DOHH2 (cell line): ENCODE data around the gene FIBP.

Experiments
- H3F3A ChIP-seq: fragments of 200-600 bp; sonication (generic), shearing (Covaris generic); 2 replicates; pipeline ENCODE4 v1.6.0; 2016; ENCODE audit warnings: antibody characterized with exemption, mild to moderate bottlenecking; ENCODE audit not compliant: control insufficient read depth, insufficient read depth
- H3K27ac ChIP-seq: fragments of 200-600 bp; sonication (generic); 2 replicates; pipeline ENCODE4 v1.5.1; 2014; ENCODE audit warnings: low read depth, mild to moderate bottlenecking, low read length, moderate library complexity
- H3K27me3 ChIP-seq: fragments of 200-600 bp; sonication (generic); 2 replicates; pipeline ENCODE4 v1.6.1; 2014; ENCODE audit warnings: mild to moderate bottlenecking, low read length, mixed read lengths; ENCODE audit not compliant: control insufficient read depth
- H3K36me3 ChIP-seq: fragments of 200-600 bp; sonication (generic); 2 replicates; pipeline ENCODE4 v1.6.1; 2014; ENCODE audit warnings: mild to moderate bottlenecking, low read length, moderate library complexity, mixed read lengths; ENCODE audit not compliant: control insufficient read depth
- H3K4me1 ChIP-seq: fragments of 200-600 bp; sonication (generic); 2 replicates; pipeline ENCODE4 v1.6.1; 2014; ENCODE audit warnings: mild to moderate bottlenecking, low read length, mixed read lengths; ENCODE audit not compliant: control insufficient read depth
- H3K4me2 ChIP-seq: fragments of 200-600 bp; sonication (generic); 2 replicates; pipeline ENCODE4 v1.6.0; 2014; ENCODE audit warnings: mild to moderate bottlenecking, low read length, moderate library complexity
- H3K4me3 ChIP-seq: fragments of 200-600 bp; sonication (generic); 2 replicates; pipeline ENCODE4 v1.5.1; 2014; ENCODE audit warnings: mild to moderate bottlenecking, low read length, mixed read lengths
- H3K79me2 ChIP-seq: fragments of 200-600 bp; sonication (generic); 2 replicates; pipeline ENCODE4 v1.6.1; 2014; ENCODE audit warnings: mild to moderate bottlenecking, low read length, mixed read lengths; ENCODE audit not compliant: control insufficient read depth
- H3K9me2 ChIP-seq: fragments of 200-600 bp; sonication (generic); replicated peaks from 2 replicates; pipeline ENCODE4 v1.6.1; 2014; ENCODE audit warnings: mild to moderate bottlenecking, low read length, mixed read lengths; ENCODE audit not compliant: control insufficient read depth
- H3K9me3 ChIP-seq: fragments of 200-600 bp; sonication (generic); 2 replicates; pipeline ENCODE4 v1.6.1; 2014; ENCODE audit warnings: antibody characterized with exemption, low read length, mixed read lengths; ENCODE audit not compliant: control insufficient read depth, insufficient read depth
- H4K20me1 ChIP-seq: fragments of 200-600 bp; sonication (generic); 2 replicates; pipeline ENCODE4 v1.6.0; 2014; ENCODE audit warnings: low read depth, mild to moderate bottlenecking, antibody characterized with exemption, low read length, moderate library complexity; ENCODE audit not compliant: control insufficient read depth, insufficient read depth
- EZH2phosphoT487 ChIP-seq: fragments of 200-600 bp; sonication (generic); IDR thresholded peaks from 2 replicates; pipeline ENCODE4 v1.6.1; 2017; ENCODE audit warnings: borderline replicate concordance, mild to moderate bottlenecking, antibody characterized with exemption, low read length, moderate library complexity, mixed read lengths
- TF ChIP-seq, protein P1 (sequence below): fragments of 200-600 bp; sonication (generic); IDR thresholded peaks from one replicate; pipeline ENCODE4 v1.5.1; 2014; ENCODE audit warnings: antibody characterized with exemption, mild to moderate bottlenecking, low read depth, low read length; ENCODE audit not compliant: poor library complexity, severe bottlenecking

The FIBP gene

DNA sequence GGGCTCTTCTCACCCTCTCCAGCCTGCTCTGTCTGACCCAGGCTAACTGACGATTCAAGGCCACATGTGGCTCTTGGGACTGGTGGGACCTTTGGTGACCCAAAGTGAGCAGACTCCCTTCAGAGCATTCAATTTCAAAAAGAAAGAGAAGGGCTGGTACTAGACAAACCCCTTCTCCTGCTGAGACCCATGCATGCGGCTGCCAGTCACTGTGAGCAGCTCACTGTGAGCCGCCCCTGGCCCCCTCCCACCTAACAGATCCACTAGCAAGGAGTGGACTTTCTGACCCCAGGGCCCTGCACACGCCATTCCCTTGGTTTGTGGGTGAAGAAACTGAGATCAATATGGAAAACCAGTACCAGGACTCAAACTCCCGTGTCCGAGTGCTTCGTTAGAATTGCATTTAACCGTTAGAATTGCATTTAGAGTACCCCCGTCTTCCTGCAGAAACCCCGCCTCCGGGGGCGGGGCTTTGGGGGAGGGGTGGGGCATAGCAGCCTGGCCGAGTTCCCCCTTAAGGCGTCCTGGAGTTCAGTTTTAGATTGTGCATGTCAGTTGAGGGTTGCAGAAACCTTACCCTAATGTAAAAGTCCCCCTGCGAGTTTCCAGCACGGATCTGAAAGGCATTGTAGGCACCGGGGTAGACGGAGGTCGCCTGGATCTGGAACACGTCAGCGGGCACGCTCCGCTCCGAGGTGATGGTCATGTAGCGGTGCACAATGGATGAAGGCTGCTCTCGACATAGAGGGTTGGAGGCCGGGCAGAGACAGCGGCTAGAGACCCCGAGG, 20.8 kb downstream of the FIBP start:
- no peak for TF ChIP-seq EZH2phosphoT487
- TF ChIP-seq, protein P1, sequence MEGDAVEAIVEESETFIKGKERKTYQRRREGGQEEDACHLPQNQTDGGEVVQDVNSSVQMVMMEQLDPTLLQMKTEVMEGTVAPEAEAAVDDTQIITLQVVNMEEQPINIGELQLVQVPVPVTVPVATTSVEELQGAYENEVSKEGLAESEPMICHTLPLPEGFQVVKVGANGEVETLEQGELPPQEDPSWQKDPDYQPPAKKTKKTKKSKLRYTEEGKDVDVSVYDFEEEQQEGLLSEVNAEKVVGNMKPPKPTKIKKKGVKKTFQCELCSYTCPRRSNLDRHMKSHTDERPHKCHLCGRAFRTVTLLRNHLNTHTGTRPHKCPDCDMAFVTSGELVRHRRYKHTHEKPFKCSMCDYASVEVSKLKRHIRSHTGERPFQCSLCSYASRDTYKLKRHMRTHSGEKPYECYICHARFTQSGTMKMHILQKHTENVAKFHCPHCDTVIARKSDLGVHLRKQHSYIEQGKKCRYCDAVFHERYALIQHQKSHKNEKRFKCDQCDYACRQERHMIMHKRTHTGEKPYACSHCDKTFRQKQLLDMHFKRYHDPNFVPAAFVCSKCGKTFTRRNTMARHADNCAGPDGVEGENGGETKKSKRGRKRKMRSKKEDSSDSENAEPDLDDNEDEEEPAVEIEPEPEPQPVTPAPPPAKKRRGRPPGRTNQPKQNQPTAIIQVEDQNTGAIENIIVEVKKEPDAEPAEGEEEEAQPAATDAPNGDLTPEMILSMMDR = no peak
- H3K4me1 ChIP-seq = peaks cover 23% of the 10 kb centered on the region
- peaks cover 14% of the 10 kb centered on the region for H3K27me3 ChIP-seq
- H3K27ac ChIP-seq = no peak overlapping the region
- peaks cover 4% of the 10 kb centered on the region for H3K79me2 ChIP-seq
- H3K9me2 ChIP-seq = no peaks in the 10 kb centered on the region
- peaks cover 45% of the 10 kb centered on the region for H3K36me3 ChIP-seq
- H3K4me3 ChIP-seq = no peak overlapping the region
- no peaks in the 10 kb centered on the region for H3K9me3 ChIP-seq
- H3F3A ChIP-seq = peaks cover 12% of the 10 kb centered on the region; the same call in 1 of the 2 replicates
- H3K4me2 ChIP-seq = no peak overlapping the region
- no peaks in the 10 kb centered on the region; the same call in 1 of the 2 replicates for H4K20me1 ChIP-seq

DNA sequence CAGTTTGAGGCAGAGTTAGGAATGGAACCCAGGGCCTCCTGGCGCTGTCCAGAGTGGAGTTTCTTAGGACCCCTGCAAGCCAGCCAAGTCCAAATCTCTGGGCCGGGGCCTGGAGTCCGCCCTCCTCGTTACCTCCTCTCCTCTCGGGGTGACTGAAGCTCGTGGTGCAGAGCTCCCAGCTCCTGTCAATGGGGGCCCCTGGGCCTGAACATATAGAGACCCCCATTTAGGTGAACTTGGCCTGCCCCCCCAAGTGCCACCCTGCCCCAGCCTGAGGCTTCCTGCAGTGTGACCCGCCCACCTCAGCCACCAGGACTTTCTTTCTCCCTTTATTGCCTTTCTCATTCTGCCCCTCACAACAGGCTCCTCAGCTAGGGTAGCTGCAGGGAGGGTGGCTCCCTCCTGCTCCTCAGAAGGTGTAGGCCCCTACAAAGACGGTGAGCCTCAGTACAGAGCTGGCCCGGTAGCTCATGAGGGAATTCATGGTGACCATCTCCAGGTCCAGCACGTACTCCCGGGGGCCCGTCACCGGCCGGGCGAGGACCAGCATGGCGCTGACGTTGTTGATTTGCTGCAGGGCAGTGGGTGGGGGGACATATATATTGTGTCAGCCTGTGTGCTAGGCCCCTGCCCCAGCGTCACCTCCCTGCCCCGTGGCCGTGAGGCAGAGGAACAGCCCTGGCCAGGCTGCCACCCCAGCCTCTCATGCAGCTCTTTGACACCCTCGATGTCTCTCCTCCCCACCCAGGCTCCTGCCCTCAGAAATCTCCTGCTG, 21.6 kb downstream of the FIBP start:
- no peak overlapping the region for H3K4me3 ChIP-seq
- peaks cover 12% of the 10 kb centered on the region; the same call in 1 of the 2 replicates for H3F3A ChIP-seq
- H3K79me2 ChIP-seq = peaks cover 12% of the 10 kb centered on the region
- H3K4me1 ChIP-seq = peaks cover 27% of the 10 kb centered on the region
- no peaks in the 10 kb centered on the region for H3K9me3 ChIP-seq
- TF ChIP-seq, protein P1 = no peak
- TF ChIP-seq EZH2phosphoT487 = no peak
- H4K20me1 ChIP-seq = no peaks in the 10 kb centered on the region; the same call in 1 of the 2 replicates
- H3K9me2 ChIP-seq = no peaks in the 10 kb centered on the region
- peaks cover 10% of the 10 kb centered on the region for H3K27me3 ChIP-seq
- no peak overlapping the region for H3K4me2 ChIP-seq
- H3K27ac ChIP-seq = no peak overlapping the region
- H3K36me3 ChIP-seq = peaks cover 52% of the 10 kb centered on the region

DNA sequence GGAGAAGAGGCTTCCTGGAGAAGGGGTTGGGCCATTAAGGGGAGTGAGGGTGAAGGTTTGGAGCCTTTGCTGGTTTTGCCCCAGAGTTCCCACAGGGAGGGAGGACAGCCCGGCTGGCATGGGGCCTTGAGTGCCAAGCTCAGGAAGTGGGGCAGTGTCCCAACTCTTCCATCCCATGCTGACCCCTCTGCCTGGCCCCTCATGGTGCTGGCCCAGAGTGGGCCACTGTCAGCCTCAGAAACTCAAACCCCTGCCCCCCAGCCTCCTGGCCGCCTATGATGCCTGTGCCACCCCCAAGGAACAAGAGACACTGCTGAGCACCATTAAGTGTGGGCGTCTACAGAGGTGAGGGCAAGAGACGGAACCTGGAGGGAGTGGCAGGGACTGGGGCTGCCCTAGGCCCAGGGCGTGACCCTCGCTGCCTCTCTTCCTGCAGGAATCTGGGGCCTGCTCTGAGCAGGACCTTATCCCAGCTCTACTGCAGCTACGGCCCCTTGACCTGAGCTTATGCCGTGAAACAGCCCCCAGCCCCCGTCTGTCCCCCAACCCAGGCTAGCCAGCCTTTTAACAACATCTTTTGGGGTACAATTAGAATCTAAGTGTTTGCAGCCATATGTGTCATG, 22.6 kb downstream of the FIBP start:
- Histone ChIP-seq H3K27me3 (no peaks in the 10 kb centered on the region; the same call in 1 of the 2 replicates), H3K4me1 (peaks cover 22% of the 10 kb centered on the region), H3K79me2 (peaks cover 22% of the 10 kb centered on the region), H3K4me2 (no peak overlapping the region), H3K9me2 (no peaks in the 10 kb centered on the region), H3F3A (peaks cover 12% of the 10 kb centered on the region; the same call in 1 of the 2 replicates), H3K4me3 (no peak overlapping the region), H3K9me3 (no peaks in the 10 kb centered on the region), H3K27ac (no peak overlapping the region), H3K36me3 (peaks cover 63% of the 10 kb centered on the region), H4K20me1 (no peaks in the 10 kb centered on the region; the same call in 1 of the 2 replicates)
- TF ChIP-seq EZH2phosphoT487 = no peak
- TF ChIP-seq, protein P1 = no peak
